ENCODE data around the gene ALPK3. TPM values are rescaled to one million over a fixed set of nuclear protein-coding genes. Genes with fewer than 3 reads are reported as not detected.

Gene ALPK3
- polyA plus RNA-seq, 1 experiment = 0.06 TPM

- no peak for TF ChIP-seq CTCF (IDR thresholded peaks at IDR 0.05; ENCODE audit: insufficient read depth, low read depth, low read length)
- no peak overlapping the region for H3K4me3 ChIP-seq (ENCODE audit: low read depth, low read length)
- no peaks in the 10 kb centered on the region for H3K27me3 ChIP-seq (ENCODE audit: control insufficient read depth, insufficient read depth, low read length)
- peaks cover 23% of the 10 kb centered on the region for H3K36me3 ChIP-seq (ENCODE audit: control insufficient read depth, insufficient read depth, low read length)
- DNase-seq (ENCODE audit: low read depth) = no peak
- ChIA-PET POLR2A (no interaction called here), CTCF (interaction anchor here (1.0 kb wide), 1 partner anchor 124 kb away, joined by 3 read pairs; no protein-coding TSS in a partner anchor)
Measured at GRCh38 chr15:84804005-84804900, 12.9 kb upstream of the ALPK3 start.

DNA sequence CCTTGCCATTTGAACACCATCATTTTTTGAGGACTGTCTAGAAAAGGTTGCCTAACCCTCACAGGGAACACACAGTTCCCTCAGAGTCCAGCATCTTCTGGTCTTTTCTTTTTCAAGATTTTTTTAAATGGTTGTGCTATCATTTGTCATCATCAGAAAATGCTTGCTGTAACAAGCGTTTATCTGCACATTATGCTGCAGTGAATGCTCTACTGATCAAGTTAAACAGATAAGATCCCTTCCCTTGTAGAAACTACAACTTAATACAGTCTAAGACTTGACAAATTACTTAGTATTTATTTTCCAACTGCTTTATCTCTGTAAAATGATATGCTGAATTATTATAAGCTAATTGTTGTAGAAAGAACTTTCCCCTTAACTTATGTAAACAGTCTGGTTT is 11.9 kb upstream of the ALPK3 start:
- no peak overlapping the region for H3K4me3 ChIP-seq (ENCODE audit: low read depth, low read length)
- peaks cover 13% of the 10 kb centered on the region for H3K36me3 ChIP-seq (ENCODE audit: control insufficient read depth, insufficient read depth, low read length)
- POLR2A ChIA-PET = no interaction called here
- no peak for TF ChIP-seq CTCF (IDR thresholded peaks at IDR 0.05; ENCODE audit: insufficient read depth, low read depth, low read length)
- DNase-seq (ENCODE audit: low read depth) = no peak
- CTCF ChIA-PET = interaction anchor here (0.6 kb wide), 1 partner anchor 18 kb away, joined by 3 read pairs; no protein-coding TSS in a partner anchor
- H3K27me3 ChIP-seq (ENCODE audit: control insufficient read depth, insufficient read depth, low read length) = no peaks in the 10 kb centered on the region

DNA sequence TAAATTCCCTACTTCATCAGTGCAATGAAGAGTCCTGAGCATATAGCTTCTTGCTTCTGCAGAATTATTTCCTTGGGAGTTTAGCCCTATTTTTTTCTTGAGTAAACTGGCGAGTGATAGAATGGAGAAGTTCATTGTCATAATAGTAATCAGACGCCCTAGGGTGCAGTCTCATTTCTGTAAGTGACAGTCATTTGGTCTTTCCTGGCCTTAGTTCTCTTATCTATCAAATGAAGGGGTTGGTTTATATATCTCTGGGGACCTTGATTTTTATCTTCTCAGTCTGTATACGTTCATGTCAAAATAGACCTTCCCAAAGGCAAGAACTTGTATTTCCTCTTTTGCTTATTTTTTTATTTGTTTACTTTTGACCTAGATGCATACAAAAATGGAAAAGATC is 9.9 kb upstream of the ALPK3 start:
- no peak for DNase-seq (ENCODE audit: low read depth)
- POLR2A ChIA-PET = no interaction called here
- no peak for TF ChIP-seq CTCF (IDR thresholded peaks at IDR 0.05; ENCODE audit: insufficient read depth, low read depth, low read length)
- CTCF ChIA-PET = no interaction called here
- Histone ChIP-seq H3K36me3 (ENCODE audit: control insufficient read depth, insufficient read depth, low read length) (peaks cover 5% of the 10 kb centered on the region), H3K4me3 (ENCODE audit: low read depth, low read length) (no peak overlapping the region), H3K27me3 (ENCODE audit: control insufficient read depth, insufficient read depth, low read length) (no peaks in the 10 kb centered on the region)

DNA sequence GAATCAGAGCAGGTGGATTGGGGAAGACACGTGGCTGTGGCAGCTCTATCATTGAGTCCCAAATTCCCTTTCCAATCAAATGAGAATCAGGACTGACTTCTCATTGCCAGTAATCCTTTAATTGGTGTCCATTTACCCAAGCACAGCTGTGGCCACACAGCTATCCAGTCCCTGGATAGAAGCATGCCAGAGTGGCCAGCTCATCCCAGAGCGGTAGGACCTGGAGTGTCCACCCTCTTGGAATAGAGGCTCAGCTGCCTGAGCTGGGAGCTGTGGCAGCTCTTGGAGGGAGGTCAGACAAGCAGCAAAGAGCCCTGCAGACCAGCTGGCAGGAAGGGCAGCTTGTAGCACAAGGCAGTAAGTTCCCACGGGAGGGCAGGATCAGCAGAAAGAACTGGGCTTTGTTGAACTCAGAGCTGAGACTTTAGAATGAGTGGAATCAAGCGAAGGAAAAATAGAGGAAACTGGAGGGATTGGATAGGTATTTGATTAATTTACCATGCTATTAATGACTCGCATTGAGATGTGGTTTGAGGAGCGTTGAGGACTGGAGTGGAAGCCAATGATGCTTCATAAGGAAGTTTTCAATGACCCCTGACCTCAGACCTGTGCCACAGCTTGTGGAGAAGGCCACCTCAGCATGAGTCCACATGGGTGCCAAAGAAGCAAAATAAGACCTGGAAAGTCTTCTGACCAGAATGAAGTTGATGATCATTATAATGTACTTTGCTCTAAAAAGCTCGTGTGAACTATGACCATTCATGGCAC is 6.9 kb upstream of the ALPK3 start:
- POLR2A ChIA-PET = no interaction called here
- DNase-seq (ENCODE audit: low read depth) = no peak
- no peaks in the 10 kb centered on the region for H3K36me3 ChIP-seq (ENCODE audit: control insufficient read depth, insufficient read depth, low read length)
- H3K4me3 ChIP-seq (ENCODE audit: low read depth, low read length) = no peak overlapping the region
- no peaks in the 10 kb centered on the region for H3K27me3 ChIP-seq (ENCODE audit: control insufficient read depth, insufficient read depth, low read length)
- CTCF ChIA-PET = interaction anchor here (0.8 to 1.8 kb wide), 2 partner anchors 8 to 11 kb away, joined by 3 to 6 read pairs; no protein-coding TSS in a partner anchor
- no peak for TF ChIP-seq CTCF (IDR thresholded peaks at IDR 0.05; ENCODE audit: insufficient read depth, low read depth, low read length)

- ChIA-PET POLR2A (no interaction called here), CTCF (interaction anchor here (0.8 kb wide), 1 partner anchor 10 kb away, joined by 3 read pairs; no protein-coding TSS in a partner anchor)
- no peaks in the 10 kb centered on the region for H3K36me3 ChIP-seq (ENCODE audit: control insufficient read depth, insufficient read depth, low read length)
- TF ChIP-seq CTCF (IDR thresholded peaks at IDR 0.05; ENCODE audit: insufficient read depth, low read depth, low read length) = no peak
- H3K27me3 ChIP-seq (ENCODE audit: control insufficient read depth, insufficient read depth, low read length) = no peaks in the 10 kb centered on the region
- no peak overlapping the region for H3K4me3 ChIP-seq (ENCODE audit: low read depth, low read length)
- DNase-seq (ENCODE audit: low read depth) = no peak
Measured at GRCh38 chr15:84811151-84811550, 6.0 kb upstream of the ALPK3 start.
